Bronchial epithelial cell (primary cell): ENCODE results near the gene KCNK10. TPM values are rescaled to one million over a fixed set of nuclear protein-coding genes. Genes with fewer than 3 reads are reported as not detected.

Experiments
- DNase-seq: peaks from one replicate; pipeline ENCODE4 v3.0.0-alpha.2; 2010; ENCODE audit warnings: low read depth
- FAIRE-seq: peaks from 2 replicates; lab custom pipeline; 2011; peaks lifted over from hg19 to GRCh38; lab: Jason Lieb, UNC
- H3K27me3 ChIP-seq: 2 replicates; pipeline ENCODE4 v1.5.1; 2011; ENCODE audit warnings: low read length; ENCODE audit not compliant: control insufficient read depth, insufficient read depth
- H3K36me3 ChIP-seq: 2 replicates; pipeline ENCODE4 v1.5.1; 2011; ENCODE audit warnings: low read length; ENCODE audit not compliant: control insufficient read depth, insufficient read depth
- H3K4me3 ChIP-seq: 2 replicates; pipeline ENCODE4 v1.5.1; 2011; ENCODE audit warnings: mild to moderate bottlenecking, low read depth, low read length, control low read depth
- total RNA-seq: library from RNA; depleted of rRNA; stranded (reverse); fragments of >200 nt; gene quantifications from 2 replicates; pipeline ENCODE4 v1.2.1, GENCODE V29; 2014
- TF ChIP-seq, protein P1 (sequence below): IDR thresholded peaks from 2 replicates; pipeline ENCODE4 v1.5.1; 2011; ENCODE audit warnings: mild to moderate bottlenecking, moderate library complexity, low read length, control low read depth, inconsistent platforms; ENCODE audit not compliant: insufficient read depth, severe bottlenecking

Gene KCNK10
- total RNA-seq, 1 donor from 2014 or later, result not detected

DNA sequence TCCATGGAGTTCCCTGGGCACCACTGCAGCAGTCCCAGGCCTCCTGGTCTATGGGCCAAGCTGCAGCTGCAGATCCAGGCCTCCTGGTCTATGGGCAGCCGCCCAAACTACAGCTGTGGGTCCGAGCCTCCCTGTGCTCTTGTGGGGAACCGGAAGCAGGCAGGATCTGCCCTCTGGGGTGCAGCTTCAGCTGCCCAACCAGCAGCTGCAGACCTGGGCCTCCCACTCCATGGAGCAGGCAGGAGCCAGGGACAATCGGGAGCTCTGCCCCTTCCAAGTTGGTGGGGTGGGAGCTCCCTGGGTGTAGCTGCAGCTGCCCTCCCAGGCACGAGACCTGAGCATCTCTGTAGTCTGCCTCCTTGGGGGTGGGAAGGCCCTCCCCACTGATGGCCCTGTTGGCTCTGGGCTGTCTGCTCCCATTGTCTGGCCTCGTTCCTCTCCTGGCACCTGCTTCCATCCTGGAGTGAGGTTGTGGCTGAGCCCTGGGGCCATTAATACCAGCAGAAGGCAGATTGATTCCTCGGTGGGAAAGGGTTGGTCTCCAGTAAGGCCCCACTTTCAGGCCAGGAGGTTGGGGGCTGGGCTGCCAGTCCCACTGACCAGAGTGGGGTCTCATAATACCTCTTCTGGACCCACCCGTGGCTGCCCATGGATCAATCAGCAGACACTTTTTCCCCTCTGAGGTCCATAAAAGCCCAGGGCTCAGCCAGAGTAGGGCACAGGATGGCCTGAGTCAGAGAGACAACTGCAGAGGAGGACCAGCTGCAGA, 176.0 kb downstream of the KCNK10 start:
- no peaks in the 10 kb centered on the region for H3K27me3 ChIP-seq
- no peak overlapping the region for H3K4me3 ChIP-seq
- FAIRE-seq (no peak), DNase-seq (no peak)
- TF ChIP-seq, protein P1, sequence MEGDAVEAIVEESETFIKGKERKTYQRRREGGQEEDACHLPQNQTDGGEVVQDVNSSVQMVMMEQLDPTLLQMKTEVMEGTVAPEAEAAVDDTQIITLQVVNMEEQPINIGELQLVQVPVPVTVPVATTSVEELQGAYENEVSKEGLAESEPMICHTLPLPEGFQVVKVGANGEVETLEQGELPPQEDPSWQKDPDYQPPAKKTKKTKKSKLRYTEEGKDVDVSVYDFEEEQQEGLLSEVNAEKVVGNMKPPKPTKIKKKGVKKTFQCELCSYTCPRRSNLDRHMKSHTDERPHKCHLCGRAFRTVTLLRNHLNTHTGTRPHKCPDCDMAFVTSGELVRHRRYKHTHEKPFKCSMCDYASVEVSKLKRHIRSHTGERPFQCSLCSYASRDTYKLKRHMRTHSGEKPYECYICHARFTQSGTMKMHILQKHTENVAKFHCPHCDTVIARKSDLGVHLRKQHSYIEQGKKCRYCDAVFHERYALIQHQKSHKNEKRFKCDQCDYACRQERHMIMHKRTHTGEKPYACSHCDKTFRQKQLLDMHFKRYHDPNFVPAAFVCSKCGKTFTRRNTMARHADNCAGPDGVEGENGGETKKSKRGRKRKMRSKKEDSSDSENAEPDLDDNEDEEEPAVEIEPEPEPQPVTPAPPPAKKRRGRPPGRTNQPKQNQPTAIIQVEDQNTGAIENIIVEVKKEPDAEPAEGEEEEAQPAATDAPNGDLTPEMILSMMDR, result no peak
- H3K36me3 ChIP-seq, result no peaks in the 10 kb centered on the region

DNA sequence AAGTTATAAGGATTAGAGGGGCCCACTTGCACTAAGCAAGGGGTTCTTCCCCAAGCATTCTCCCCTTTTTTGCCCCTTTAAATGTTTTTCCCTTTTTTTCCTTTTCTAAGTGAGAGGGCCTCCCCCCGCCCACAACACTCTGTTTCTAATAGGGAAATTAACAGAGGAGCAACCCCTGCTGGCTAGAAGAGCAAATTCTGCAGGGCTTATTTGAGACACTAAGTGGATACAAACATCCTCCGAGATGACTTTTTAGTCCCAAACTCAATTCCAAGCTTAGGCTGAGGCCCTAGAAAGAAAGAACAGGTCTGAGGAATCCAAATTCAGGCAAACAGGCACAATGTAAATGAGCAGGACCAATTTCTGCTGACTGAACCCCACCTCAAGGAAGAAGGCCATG, 179.3 kb downstream of the KCNK10 start:
- H3K36me3 ChIP-seq, result no peaks in the 10 kb centered on the region
- FAIRE-seq (no peak), DNase-seq (no peak)
- H3K27me3 ChIP-seq, result no peaks in the 10 kb centered on the region
- H3K4me3 ChIP-seq, result no peak overlapping the region
- TF ChIP-seq, protein P1, result no peak

DNA sequence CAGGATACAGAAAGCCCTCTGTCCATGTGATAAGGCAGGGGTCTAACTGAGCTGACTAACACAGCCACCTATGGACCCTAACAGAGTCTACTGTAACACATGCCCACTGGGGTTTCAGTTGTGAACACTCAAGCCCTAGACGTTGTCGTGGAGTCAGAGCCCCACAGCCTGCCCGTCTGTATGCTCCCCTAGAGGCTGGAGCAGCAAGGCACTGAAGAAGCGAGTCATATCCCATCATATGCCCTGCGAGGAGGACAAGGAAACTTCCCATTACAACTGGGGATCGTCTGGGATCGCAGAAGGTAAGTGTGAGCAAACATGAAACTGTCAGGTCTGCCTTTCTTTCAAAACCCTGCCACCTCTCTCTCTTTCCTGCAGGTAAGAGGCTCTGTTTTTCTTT, 180.1 kb downstream of the KCNK10 start:
- no peaks in the 10 kb centered on the region for H3K36me3 ChIP-seq
- TF ChIP-seq, protein P1, result no peak
- no peaks in the 10 kb centered on the region for H3K27me3 ChIP-seq
- FAIRE-seq (no peak), DNase-seq (peak; percentile 10)
- H3K4me3 ChIP-seq, result no peak overlapping the region

DNA sequence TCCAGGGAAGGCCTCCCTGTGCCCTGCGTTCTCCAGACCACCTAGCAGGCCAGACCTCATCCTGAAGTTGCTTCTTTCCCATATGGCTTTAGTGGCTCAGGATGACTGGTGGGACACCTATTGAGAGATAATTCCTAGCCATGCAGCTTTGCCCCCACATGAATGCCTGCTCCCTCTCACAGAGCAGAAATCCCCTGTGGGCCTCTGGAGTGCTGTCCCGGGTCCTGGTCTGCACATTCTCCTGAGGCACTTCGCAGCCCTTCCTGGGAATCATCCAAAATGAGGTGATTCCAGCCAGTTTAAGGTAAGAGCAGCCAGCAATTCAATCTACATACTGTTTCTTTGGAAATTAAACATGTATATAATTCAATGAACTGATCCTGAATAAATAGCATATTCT, 182.2 kb downstream of the KCNK10 start:
- Histone ChIP-seq H3K27me3 (no peaks in the 10 kb centered on the region), H3K36me3 (no peaks in the 10 kb centered on the region), H3K4me3 (no peak overlapping the region)
- DNase-seq, result no peak
- FAIRE-seq, result no peak
- TF ChIP-seq, protein P1, result no peak

DNA sequence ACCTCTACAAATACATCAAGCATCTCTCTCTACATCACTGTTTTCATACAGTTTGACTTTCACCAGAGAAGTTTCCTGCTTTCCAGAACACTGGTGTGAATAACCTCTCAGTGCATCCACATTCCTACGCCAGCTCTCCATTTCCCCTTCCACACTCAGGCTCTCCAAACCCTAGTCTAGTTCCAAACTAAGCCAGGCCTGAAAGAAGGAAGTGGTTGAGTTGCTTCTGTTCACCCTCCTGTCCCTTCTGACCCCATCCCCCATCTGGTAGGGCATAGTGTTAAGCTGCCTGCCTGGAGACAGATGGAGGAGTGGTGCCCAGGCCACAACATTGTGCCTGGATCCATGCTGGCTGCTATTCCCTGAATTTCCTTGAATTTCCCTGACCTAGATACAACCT, 185.7 kb downstream of the KCNK10 start:
- H3K27me3 ChIP-seq, result no peaks in the 10 kb centered on the region
- DNase-seq, result no peak
- H3K4me3 ChIP-seq, result no peak overlapping the region
- H3K36me3 ChIP-seq, result no peaks in the 10 kb centered on the region
- FAIRE-seq, result no peak
- TF ChIP-seq, protein P1, result no peak

Other genes with a start within 250 kb of the KCNK10 start
- 7.4 and 9.2 TPM in 2 replicates for gene SPATA7, start 62.4 kb upstream of the KCNK10 start, total RNA-seq
- 6.1 and 7.6 TPM in 2 replicates for gene PTPN21, start 231.7 kb upstream of the KCNK10 start, total RNA-seq
- gene ZC3H14, start 239.8 kb upstream of the KCNK10 start, total RNA-seq, result 41.9 and 42.1 TPM in 2 replicates